CD4-positive, alpha-beta T cell (primary cell): Measurements from ENCODE around the gene HAGHL. TPM values are rescaled to one million over a fixed set of nuclear protein-coding genes. Genes with fewer than 3 reads are reported as not detected.
A peak's percentile ranks its signal among the peaks of the same experiment; 100 is the strongest.

Source experiments
- ATAC-seq: fragments of 200-7000 bp; cut with Tn5 transposase; one replicate; pipeline ENCODE4 v1.10.0; 2022; ENCODE audit warnings: mild to moderate bottlenecking; ENCODE audit not compliant: poor library complexity
- CTCF ChIA-PET: fragments of 350-600 bp; sonication (Branson Sonifier 250); formaldehyde crosslinking; loops from one replicate; lab custom pipeline; 2021; ENCODE audit warnings: antibody characterized with exemption, inconsistent platforms; lab: Charles Lee
- POLR2A ChIA-PET: fragments of 350-600 bp; sonication (Branson Sonifier 250); formaldehyde crosslinking; loops from one replicate; lab custom pipeline; 2021; ENCODE audit warnings: antibody characterized with exemption, inconsistent platforms; lab: Charles Lee
- DNase-seq, 14 experiments: peaks; one replicate each; pipeline ENCODE4 v3.0.0-alpha.2; 2013 to 2020; ENCODE audit warnings: mixed read lengths in 2 of 14
- H3K27ac ChIP-seq, 2 donors: one replicate each; pipeline versions ENCODE4 v1.5.1 to v1.7.0; 2013; ENCODE audit warnings: low read length in 2 of 2, low read depth in 1 of 2, mild to moderate bottlenecking in 1 of 2
- H3K27me3 ChIP-seq, 2 experiments: 1 replicate in 1 of 2; 2 replicates in 1 of 2; pipeline versions ENCODE4 v1.6.1 to v1.7.0; 2013; ENCODE audit warnings: low read length in 2 of 2, control low read depth in 1 of 2, mild to moderate bottlenecking in 1 of 2, moderate library complexity in 1 of 2; ENCODE audit not compliant: insufficient read depth in 2 of 2, control insufficient read depth in 1 of 2
- H3K36me3 ChIP-seq: one replicate; pipeline ENCODE4 v1.6.1; 2013; ENCODE audit warnings: low read length, control low read depth; ENCODE audit not compliant: insufficient read depth
- H3K4me1 ChIP-seq: one replicate; pipeline ENCODE4 v1.6.1; 2013; ENCODE audit warnings: low read length, control low read depth; ENCODE audit not compliant: insufficient read depth
- H3K4me3 ChIP-seq: one replicate; pipeline ENCODE4 v1.5.1; 2013; ENCODE audit warnings: mild to moderate bottlenecking, low read length, moderate library complexity
- H3K9me3 ChIP-seq, 2 experiments: 1 replicate in 1 of 2; 2 replicates in 1 of 2; pipeline versions ENCODE4 v1.6.1 to v1.7.0; 2013; ENCODE audit warnings: low read length in 2 of 2, mild to moderate bottlenecking in 2 of 2, control low read depth in 1 of 2, moderate library complexity in 1 of 2; ENCODE audit not compliant: control insufficient read depth in 1 of 2, insufficient read depth in 1 of 2
- H3K27ac Mint-ChIP-seq: one replicate; pipeline ENCODE4 v1.8.0; 2020; ENCODE audit warnings: mixed read lengths
- H3K27me3 Mint-ChIP-seq: one replicate; pipeline ENCODE4 v1.8.0; 2021; ENCODE audit warnings: mixed read lengths
- H3K36me3 Mint-ChIP-seq: one replicate; pipeline ENCODE4 v1.8.0; 2021; ENCODE audit warnings: low read depth, mixed read lengths
- H3K4me1 Mint-ChIP-seq: one replicate; pipeline ENCODE4 v1.8.0; 2021; ENCODE audit warnings: low read depth, mixed read lengths
- H3K4me3 Mint-ChIP-seq: one replicate; pipeline ENCODE4 v1.8.0; 2020; ENCODE audit warnings: mild to moderate bottlenecking, mixed read lengths
- H3K9me3 Mint-ChIP-seq: one replicate; pipeline ENCODE4 v1.8.0; 2020; ENCODE audit warnings: mixed read lengths
- intact Hi-C, 2 experiments: fragments of 100-400 bp; cut with DNase I in 1 of 2; cut with micrococcal nuclease in 1 of 2; formaldehyde crosslinking; loops; one replicate each; pipeline versions ENCODE4 v1.15.1 to v1.9.0; 2023 to 2025; cut with DNase I, micrococcal nuclease
- total RNA-seq, 174 experiments: library from RNA in 2 of 174; stranded (reverse) in 2 of 174; gene quantifications; one replicate each; pipeline ENCODE4 v1.2.3 and lab custom pipeline; 2021 to 2026
- TF ChIP-seq, protein P1 (sequence below): fragments of 200-600 bp; IDR thresholded peaks from one replicate; pipeline ENCODE4 v1.8.0; 2022; ENCODE audit warnings: antibody characterized with exemption, mild to moderate bottlenecking

The HAGHL gene
- total RNA-seq, 2 experiments from 2014 or later: 7.1 to 9.2 TPM

- Histone ChIP-seq H3K27ac (no peak overlapping the region), H3K4me3 (peak overlapping the region; percentile 41), H3K36me3 (peaks cover 11% of the 10 kb centered on the region), H3K4me1 (peaks cover 23% of the 10 kb centered on the region), H3K9me3 (no peaks in the 10 kb centered on the region), H3K27me3 (no peaks in the 10 kb centered on the region)
- ChIA-PET POLR2A (interaction anchor here (0.9 to 5.0 kb wide), 4 partner anchors 10 to 33 kb away, joined by 5 to 30 read pairs (median 14); partner anchors contain the start of genes CIAO3 and METRN), CTCF (interaction anchor here (0.9 to 1.9 kb wide), 2 partner anchors 12 to 17 kb away, joined by 3 to 5 read pairs; partner anchors contain the start of gene CIAO3)
- no peak overlapping the region for H3K27ac Mint-ChIP-seq
- intact Hi-C loops: loop anchor here in 1 of 2 experiments (2.0 kb wide), 1 partner anchor 14 kb away; the partner anchor contains the start of gene METRN
- no peaks in the 10 kb centered on the region for H3K9me3 Mint-ChIP-seq
- no peaks in the 10 kb centered on the region for H3K27me3 Mint-ChIP-seq
- H3K4me1 Mint-ChIP-seq: no peaks in the 10 kb centered on the region
- DNase-seq (peak in 1 of 14 experiments; percentile 33), ATAC-seq (no peak)
- peaks cover 6% of the 10 kb centered on the region for H3K36me3 Mint-ChIP-seq
- H3K4me3 Mint-ChIP-seq: peak overlapping the region; percentile 60
- TF ChIP-seq, protein P1, sequence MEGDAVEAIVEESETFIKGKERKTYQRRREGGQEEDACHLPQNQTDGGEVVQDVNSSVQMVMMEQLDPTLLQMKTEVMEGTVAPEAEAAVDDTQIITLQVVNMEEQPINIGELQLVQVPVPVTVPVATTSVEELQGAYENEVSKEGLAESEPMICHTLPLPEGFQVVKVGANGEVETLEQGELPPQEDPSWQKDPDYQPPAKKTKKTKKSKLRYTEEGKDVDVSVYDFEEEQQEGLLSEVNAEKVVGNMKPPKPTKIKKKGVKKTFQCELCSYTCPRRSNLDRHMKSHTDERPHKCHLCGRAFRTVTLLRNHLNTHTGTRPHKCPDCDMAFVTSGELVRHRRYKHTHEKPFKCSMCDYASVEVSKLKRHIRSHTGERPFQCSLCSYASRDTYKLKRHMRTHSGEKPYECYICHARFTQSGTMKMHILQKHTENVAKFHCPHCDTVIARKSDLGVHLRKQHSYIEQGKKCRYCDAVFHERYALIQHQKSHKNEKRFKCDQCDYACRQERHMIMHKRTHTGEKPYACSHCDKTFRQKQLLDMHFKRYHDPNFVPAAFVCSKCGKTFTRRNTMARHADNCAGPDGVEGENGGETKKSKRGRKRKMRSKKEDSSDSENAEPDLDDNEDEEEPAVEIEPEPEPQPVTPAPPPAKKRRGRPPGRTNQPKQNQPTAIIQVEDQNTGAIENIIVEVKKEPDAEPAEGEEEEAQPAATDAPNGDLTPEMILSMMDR: no peak
Observed at GRCh38 chr16:728890-729744, 2.2 kb downstream of the HAGHL start.

GRCh38 chr16:729768-730665 lies 3.1 kb downstream of the HAGHL start:
- POLR2A ChIA-PET: interaction anchor here (0.8 kb wide), 1 partner anchor 10 kb away, joined by 3 read pairs; no protein-coding TSS in a partner anchor
- ATAC-seq (no peak), DNase-seq (no peak)
- H3K4me1 Mint-ChIP-seq: no peaks in the 10 kb centered on the region
- peak overlapping the region; percentile 30 for H3K4me3 Mint-ChIP-seq
- H3K27ac Mint-ChIP-seq: no peak overlapping the region
- Histone ChIP-seq H3K4me3 (no peak overlapping the region), H3K9me3 (no peaks in the 10 kb centered on the region), H3K27me3 (no peaks in the 10 kb centered on the region), H3K27ac (no peak overlapping the region), H3K4me1 (peaks cover 23% of the 10 kb centered on the region), H3K36me3 (peaks cover 18% of the 10 kb centered on the region)
- intact Hi-C loops: loop anchor here in 1 of 2 experiments (2.0 kb wide), 1 partner anchor 15 kb away; the partner anchor contains the start of gene METRN
- no peaks in the 10 kb centered on the region for H3K9me3 Mint-ChIP-seq
- H3K27me3 Mint-ChIP-seq: no peaks in the 10 kb centered on the region
- TF ChIP-seq, protein P1: no peak
- peaks cover 12% of the 10 kb centered on the region for H3K36me3 Mint-ChIP-seq
- CTCF ChIA-PET: interaction anchor here (1.9 kb wide), 1 partner anchor 18 kb away, joined by 5 read pairs; no protein-coding TSS in a partner anchor
